Transverse colon (tissue), 4 donors: ENCODE results near the gene MYO1B. TPM values are rescaled to one million over a fixed set of nuclear protein-coding genes. Genes with fewer than 3 reads are reported as not detected.

ENCODE experiments used
- DNase-seq: peaks from one replicate; pipeline ENCODE4 v3.0.0-alpha.2; 2019
- H3K27ac ChIP-seq, 4 donors: fragments of 200-600 bp; sonication (generic); 2 replicates each; pipeline ENCODE4 v1.5.1; 2016 to 2018; ENCODE audit warnings: inconsistent platforms in 4 of 4
- H3K27me3 ChIP-seq: fragments of 200-600 bp; sonication (generic); 2 replicates; pipeline ENCODE4 v1.5.1; 2017; ENCODE audit warnings: inconsistent platforms
- H3K36me3 ChIP-seq, 4 donors: fragments of 200-600 bp; sonication (generic); 2 replicates each; pipeline ENCODE4 v1.5.1; 2017 to 2019; ENCODE audit warnings: inconsistent platforms in 4 of 4
- H3K4me1 ChIP-seq, 4 donors: fragments of 200-600 bp; sonication (generic); 2 replicates each; pipeline ENCODE4 v1.5.1; 2017 to 2020; ENCODE audit warnings: inconsistent platforms in 4 of 4
- H3K4me3 ChIP-seq, 4 donors: fragments of 200-600 bp; sonication (generic); 1 replicate in 1 of 4; 2 replicates in 3 of 4; pipeline versions ENCODE4 v1.5.1 to v1.6.1; 2017 to 2019; ENCODE audit warnings: inconsistent platforms in 4 of 4
- H3K9me3 ChIP-seq, 2 donors: fragments of 200-600 bp; sonication (generic); 2 replicates each; pipeline ENCODE4 v1.5.1; 2017 to 2019; ENCODE audit warnings: inconsistent platforms in 2 of 2
- CTCF ChIP-seq, 5 experiments: fragments of 200-600 bp in 3 of 5; fragments of 450-650 bp in 2 of 5; sonication (generic) in 3 of 5; IDR thresholded peaks; 1 replicate in 2 of 5; 2 replicates in 3 of 5; pipeline ENCODE4 v1.5.1; 2016 to 2017; ENCODE audit warnings: antibody characterized with exemption in 5 of 5, inconsistent platforms in 3 of 5, mild to moderate bottlenecking in 2 of 5, moderate library complexity in 1 of 5
- EP300 ChIP-seq: sonication (generic); formaldehyde crosslinking; IDR thresholded peaks from one replicate; pipeline ENCODE4 v1.6.1; 2017; ENCODE audit warnings: antibody characterized with exemption, low read depth
- POLR2A ChIP-seq: fragments of 450-650 bp; IDR thresholded peaks from one replicate; pipeline ENCODE4 v1.6.1; 2016; ENCODE audit warnings: antibody characterized with exemption, mild to moderate bottlenecking, moderate library complexity
- POLR2AphosphoS5 ChIP-seq, 3 donors: sonication (generic); formaldehyde crosslinking; IDR thresholded peaks; one replicate each; pipeline ENCODE4 v1.6.1; 2016; ENCODE audit warnings: antibody characterized with exemption in 3 of 3
- WGBS, 2 donors: methylation state at CpG; one replicate each; pipeline ENCODE4 v1.1.5; 2018; ENCODE audit warnings: low coverage in 1 of 2; 5-methylcytosine and 5-hydroxymethylcytosine counted together
- in situ Hi-C, 4 donors: fragments of 200-750 bp; cut with MboI; loops; one replicate each; pipeline versions ENCODE4 v1.15.0 to v1.15.1; 2017; ENCODE audit warnings: low sequenced_read_pairs in 3 of 4, low pct_ligation_motif_present in 1 of 4, low pct_unique_long_range_greater_than_20kb in 1 of 4
- intact Hi-C: fragments of 100-400 bp; cut with DNase I; formaldehyde crosslinking; loops from one replicate; pipeline ENCODE4 v1.15.1; 2023; ENCODE audit warnings: low total_unique reads
- total RNA-seq, 4 donors: library from RNA; depleted of rRNA; stranded (reverse); fragments of >200 nt; gene quantifications; one replicate each; pipeline ENCODE4 v1.1.0, GENCODE V29; 2016

The MYO1B gene
- total RNA-seq, 4 donors from 2014 or later = 17.9 to 37.0 (median 35.0) TPM

GRCh38 chr2:191347154-191347553 is 102.0 kb downstream of the MYO1B start:
- Histone ChIP-seq H3K9me3 (no peaks in the 10 kb centered on the region), H3K4me1 (peaks cover 0 to 17% (median 9%) of the 10 kb centered on the region in 4 donors), H3K36me3 (no peaks in the 10 kb centered on the region), H3K27ac (no peak overlapping the region), H3K27me3 (no peaks in the 10 kb centered on the region), H3K4me3 (no peak overlapping the region)
- intact Hi-C loops (no loop called here), in situ Hi-C loops (no loop called here)
- no peak for DNase-seq
- TF ChIP-seq POLR2AphosphoS5 (IDR thresholded peaks at IDR 0.05) = no peak
- no peak for TF ChIP-seq CTCF (IDR thresholded peaks at IDR 0.05)
- WGBS, 2 donors = 72 to 77% methylated on average over 2 of the region's 2 CpGs

- in situ Hi-C loops (no loop called here), intact Hi-C loops (no loop called here)
- WGBS, 2 donors = 60 to 93% methylated on average over 1 to 4 of the region's 4 CpGs
- peaks cover 0 to 13% (median 9%) of the 10 kb centered on the region in 4 donors for H3K4me1 ChIP-seq
- DNase-seq = no peak
- H3K36me3 ChIP-seq = no peaks in the 10 kb centered on the region
- H3K27ac ChIP-seq = no peak overlapping the region
- no peak for TF ChIP-seq POLR2A
- TF ChIP-seq EP300 = no peak
- no peak for TF ChIP-seq CTCF (IDR thresholded peaks at IDR 0.05)
- no peaks in the 10 kb centered on the region for H3K9me3 ChIP-seq
- no peaks in the 10 kb centered on the region for H3K27me3 ChIP-seq
- H3K4me3 ChIP-seq = no peak overlapping the region
Observed at GRCh38 chr2:191347881-191348280, 102.7 kb downstream of the MYO1B start.

- no peak for DNase-seq
- no peak overlapping the region for H3K4me3 ChIP-seq
- intact Hi-C loops (no loop called here), in situ Hi-C loops (no loop called here)
- no peaks in the 10 kb centered on the region for H3K4me1 ChIP-seq
- H3K36me3 ChIP-seq = no peaks in the 10 kb centered on the region
- H3K9me3 ChIP-seq = no peaks in the 10 kb centered on the region
- H3K27me3 ChIP-seq = no peaks in the 10 kb centered on the region
- 67 to 68% methylated on average over 2 of the region's 2 CpGs for WGBS, 2 donors
- no peak for TF ChIP-seq POLR2AphosphoS5 (IDR thresholded peaks at IDR 0.05)
- TF ChIP-seq EP300 = no peak
- no peak for TF ChIP-seq POLR2A
- no peak for TF ChIP-seq CTCF (IDR thresholded peaks at IDR 0.05)
- no peak overlapping the region for H3K27ac ChIP-seq
Observed at GRCh38 chr2:191349990-191350389, 104.8 kb downstream of the MYO1B start.

GRCh38 chr2:191350826-191351225 is 105.6 kb downstream of the MYO1B start:
- Histone ChIP-seq H3K4me1 (no peaks in the 10 kb centered on the region), H3K27me3 (no peaks in the 10 kb centered on the region), H3K27ac (no peak overlapping the region), H3K9me3 (no peaks in the 10 kb centered on the region), H3K36me3 (no peaks in the 10 kb centered on the region), H3K4me3 (no peak overlapping the region)
- in situ Hi-C loops = no loop called here
- WGBS, 2 donors = 59 to 74% methylated on average over 2 of the region's 2 CpGs
- TF ChIP-seq CTCF (IDR thresholded peaks at IDR 0.05) (no peak), POLR2AphosphoS5 (IDR thresholded peaks at IDR 0.05) (no peak), EP300 (no peak), POLR2A (no peak)
- intact Hi-C loops = no loop called here
- DNase-seq = no peak
